Osteoblast (primary cell): ENCODE results near the gene FGD5. TPM values are rescaled to one million over a fixed set of nuclear protein-coding genes. Genes with fewer than 3 reads are reported as not detected.

Experiments
- DNase-seq: peaks from one replicate; pipeline ENCODE4 v3.0.0; 2011; ENCODE audit warnings: low spot score, mixed read lengths; ENCODE audit not compliant: insufficient read length; ENCODE audit errors: missing footprints
- H2AFZ ChIP-seq: 2 replicates; pipeline ENCODE4 v1.6.0; 2011; ENCODE audit warnings: mild to moderate bottlenecking, low read length
- H3K27ac ChIP-seq: 2 replicates; pipeline ENCODE4 v1.5.1; 2011; ENCODE audit warnings: mild to moderate bottlenecking, low read depth, low read length, moderate library complexity
- H3K27me3 ChIP-seq: 2 replicates; pipeline ENCODE4 v1.6.0; 2012; ENCODE audit warnings: mild to moderate bottlenecking, control low read depth, inconsistent platforms, low read length, moderate library complexity; ENCODE audit not compliant: insufficient read depth
- H3K36me3 ChIP-seq: 2 replicates; pipeline ENCODE4 v1.5.1; 2011; ENCODE audit warnings: mild to moderate bottlenecking, low read length, control low read depth, moderate library complexity; ENCODE audit not compliant: insufficient read depth
- H3K4me1 ChIP-seq: 2 replicates; pipeline ENCODE4 v1.5.1; 2011; ENCODE audit warnings: mild to moderate bottlenecking, low read length, control low read depth, moderate library complexity; ENCODE audit not compliant: insufficient read depth
- H3K4me2 ChIP-seq: 2 replicates; pipeline ENCODE4 v1.6.0; 2011; ENCODE audit warnings: mild to moderate bottlenecking, low read length; ENCODE audit not compliant: insufficient read depth
- H3K4me3 ChIP-seq: fragments of 200-600 bp; sonication (generic); 3 replicates; pipeline ENCODE4 v1.5.1; 2012; ENCODE audit warnings: mild to moderate bottlenecking, low read length, inconsistent platforms; ENCODE audit not compliant: insufficient read depth
- H3K79me2 ChIP-seq: 2 replicates; pipeline ENCODE4 v1.6.0; 2012; ENCODE audit warnings: mild to moderate bottlenecking, low read length, control low read depth, inconsistent platforms; ENCODE audit not compliant: insufficient read depth
- H3K9me3 ChIP-seq: 2 replicates; pipeline ENCODE4 v1.5.1; 2011; ENCODE audit warnings: low read depth, low read length, control low read depth
- H4K20me1 ChIP-seq: 2 replicates; pipeline ENCODE4 v1.6.0; 2012; ENCODE audit warnings: mild to moderate bottlenecking, low read length, control low read depth; ENCODE audit not compliant: insufficient read depth
- total RNA-seq: library from RNA; depleted of rRNA; stranded (reverse); fragments of >200 nt; gene quantifications from 2 replicates; pipeline ENCODE4 v1.2.3, GENCODE V29; 2012
- TF ChIP-seq, protein P1 (sequence below): IDR thresholded peaks from 2 replicates; pipeline ENCODE4 v1.5.1; 2011; ENCODE audit warnings: mild to moderate bottlenecking, low read depth, low read length, moderate library complexity; ENCODE audit errors: extremely low read depth

The FGD5 gene
- total RNA-seq, 1 donor, result under 0.01 TPM

DNA sequence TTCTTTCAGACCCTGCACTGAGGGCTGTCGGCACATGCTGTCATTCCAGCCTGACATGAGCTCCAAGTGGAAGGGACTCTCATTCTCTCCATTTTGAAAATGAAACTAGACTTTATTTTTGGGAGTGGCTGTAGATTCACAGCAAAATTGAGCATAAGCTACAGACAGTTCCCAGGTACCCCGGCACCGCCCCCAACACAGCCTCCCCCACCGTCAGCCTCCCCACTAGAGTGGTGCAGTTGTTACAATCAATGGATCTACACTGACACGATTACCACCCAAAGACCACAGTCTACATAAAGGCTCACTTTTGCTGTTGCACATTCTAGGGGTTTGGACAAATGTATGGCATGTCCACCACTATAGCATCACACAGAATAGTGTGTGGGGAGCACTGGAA lies 29.5 kb upstream of the FGD5 start:
- Histone ChIP-seq H3K4me2 (no peak overlapping the region), H2AFZ (no peak overlapping the region), H3K79me2 (no peaks in the 10 kb centered on the region), H3K4me1 (no peaks in the 10 kb centered on the region), H3K27me3 (peaks cover 7% of the 10 kb centered on the region), H3K27ac (no peak overlapping the region), H3K4me3 (no peak overlapping the region), H3K36me3 (no peaks in the 10 kb centered on the region), H4K20me1 (no peaks in the 10 kb centered on the region), H3K9me3 (no peaks in the 10 kb centered on the region)
- TF ChIP-seq, protein P1, sequence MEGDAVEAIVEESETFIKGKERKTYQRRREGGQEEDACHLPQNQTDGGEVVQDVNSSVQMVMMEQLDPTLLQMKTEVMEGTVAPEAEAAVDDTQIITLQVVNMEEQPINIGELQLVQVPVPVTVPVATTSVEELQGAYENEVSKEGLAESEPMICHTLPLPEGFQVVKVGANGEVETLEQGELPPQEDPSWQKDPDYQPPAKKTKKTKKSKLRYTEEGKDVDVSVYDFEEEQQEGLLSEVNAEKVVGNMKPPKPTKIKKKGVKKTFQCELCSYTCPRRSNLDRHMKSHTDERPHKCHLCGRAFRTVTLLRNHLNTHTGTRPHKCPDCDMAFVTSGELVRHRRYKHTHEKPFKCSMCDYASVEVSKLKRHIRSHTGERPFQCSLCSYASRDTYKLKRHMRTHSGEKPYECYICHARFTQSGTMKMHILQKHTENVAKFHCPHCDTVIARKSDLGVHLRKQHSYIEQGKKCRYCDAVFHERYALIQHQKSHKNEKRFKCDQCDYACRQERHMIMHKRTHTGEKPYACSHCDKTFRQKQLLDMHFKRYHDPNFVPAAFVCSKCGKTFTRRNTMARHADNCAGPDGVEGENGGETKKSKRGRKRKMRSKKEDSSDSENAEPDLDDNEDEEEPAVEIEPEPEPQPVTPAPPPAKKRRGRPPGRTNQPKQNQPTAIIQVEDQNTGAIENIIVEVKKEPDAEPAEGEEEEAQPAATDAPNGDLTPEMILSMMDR, result no peak
- DNase-seq, result no peak

GRCh38 chr3:14789640-14790285 lies 29.0 kb upstream of the FGD5 start:
- Histone ChIP-seq H3K4me1 (no peaks in the 10 kb centered on the region), H3K9me3 (no peaks in the 10 kb centered on the region), H3K27me3 (peaks cover 7% of the 10 kb centered on the region), H3K4me2 (no peak overlapping the region), H3K36me3 (no peaks in the 10 kb centered on the region), H3K4me3 (no peak overlapping the region), H3K79me2 (no peaks in the 10 kb centered on the region), H4K20me1 (no peaks in the 10 kb centered on the region), H3K27ac (no peak overlapping the region), H2AFZ (no peak overlapping the region)
- no peak for DNase-seq
- TF ChIP-seq, protein P1, result no peak

GRCh38 chr3:14791343-14791945 lies 27.3 kb upstream of the FGD5 start:
- no peak overlapping the region for H2AFZ ChIP-seq
- TF ChIP-seq, protein P1, result peak; percentile 60

GRCh38 chr3:14792691-14793121 lies 26.1 kb upstream of the FGD5 start:
- H3K4me1 ChIP-seq, result no peaks in the 10 kb centered on the region
- H3K4me3 ChIP-seq, result no peak overlapping the region
- H4K20me1 ChIP-seq, result no peaks in the 10 kb centered on the region
- H3K9me3 ChIP-seq, result no peaks in the 10 kb centered on the region
- TF ChIP-seq, protein P1, result no peak
- H3K27ac ChIP-seq, result no peak overlapping the region
- peaks cover 7% of the 10 kb centered on the region for H3K27me3 ChIP-seq
- no peak overlapping the region for H2AFZ ChIP-seq
- H3K36me3 ChIP-seq, result no peaks in the 10 kb centered on the region
- no peak for DNase-seq
- no peak overlapping the region for H3K4me2 ChIP-seq
- no peaks in the 10 kb centered on the region for H3K79me2 ChIP-seq

More at GRCh38 chr3:14791343-14791945, 27.3 kb upstream of the FGD5 start:
- Histone ChIP-seq H3K9me3 (no peaks in the 10 kb centered on the region), H3K36me3 (no peaks in the 10 kb centered on the region), H4K20me1 (no peaks in the 10 kb centered on the region), H3K27ac (no peak overlapping the region), H3K4me2 (no peak overlapping the region), H3K27me3 (peaks cover 7% of the 10 kb centered on the region), H3K79me2 (no peaks in the 10 kb centered on the region), H3K4me1 (no peaks in the 10 kb centered on the region), H3K4me3 (no peak overlapping the region)
- DNase-seq, result peak; percentile 91
